Lower leg skin (tissue), 3 donors: Measurements from ENCODE around the gene RGPD3.
"Not testable (repeated sequence)": the region's sequence is repeated elsewhere in the genome, so short reads cannot be mapped to it uniquely, and the experiment has no call there.

ENCODE experiments used
- CTCF ChIP-seq, 3 donors: fragments of 450-650 bp; IDR thresholded peaks; one replicate each; pipeline ENCODE4 v1.5.1; 2016; ENCODE audit warnings: antibody characterized with exemption in 3 of 3, mild to moderate bottlenecking in 3 of 3, moderate library complexity in 2 of 3
- POLR2A ChIP-seq, 2 donors: fragments of 450-650 bp; IDR thresholded peaks; one replicate each; pipeline ENCODE4 v1.6.1; 2016 to 2017; ENCODE audit warnings: antibody characterized with exemption in 2 of 2, mild to moderate bottlenecking in 1 of 2, moderate library complexity in 1 of 2

GRCh38 chr2:106479563-106479962, 11.3 kb upstream of the RGPD3 start:
- not testable (repeated sequence) for TF ChIP-seq CTCF, POLR2A (IDR thresholded peaks at IDR 0.05)
